ENCODE data around the gene TMUB1. TPM values are rescaled to one million over a fixed set of nuclear protein-coding genes. Genes with fewer than 3 reads are reported as not detected.

Gene TMUB1
- polyA plus RNA-seq, 2 of the 4 experiments (the other 2 are of a cell fraction): 14.0 to 37.7 TPM

GRCh38 chr7:151085329-151085690 is 2.0 kb upstream of the TMUB1 start:
- H3K4me1 ChIP-seq: peaks cover 44% of the 10 kb centered on the region
- FAIRE-seq: no peak
- H3K27ac ChIP-seq: peak overlapping the region; percentile 84 to 98
- peak overlapping the region; percentile 86; the same call in 2 of the 3 replicates for H3K4me3 ChIP-seq
- 73% methylated on average over 5 of the region's 5 CpGs for WGBS (ENCODE audit: missing lambda C conversion rate)
- ATAC-seq: no peak
- peak overlapping the region; percentile 97 for H3K4me2 ChIP-seq
- no peak for DNase-seq (ENCODE audit: low read depth in 1 of 2, low spot score in 1 of 2)
- TF ChIP-seq, protein P1, sequence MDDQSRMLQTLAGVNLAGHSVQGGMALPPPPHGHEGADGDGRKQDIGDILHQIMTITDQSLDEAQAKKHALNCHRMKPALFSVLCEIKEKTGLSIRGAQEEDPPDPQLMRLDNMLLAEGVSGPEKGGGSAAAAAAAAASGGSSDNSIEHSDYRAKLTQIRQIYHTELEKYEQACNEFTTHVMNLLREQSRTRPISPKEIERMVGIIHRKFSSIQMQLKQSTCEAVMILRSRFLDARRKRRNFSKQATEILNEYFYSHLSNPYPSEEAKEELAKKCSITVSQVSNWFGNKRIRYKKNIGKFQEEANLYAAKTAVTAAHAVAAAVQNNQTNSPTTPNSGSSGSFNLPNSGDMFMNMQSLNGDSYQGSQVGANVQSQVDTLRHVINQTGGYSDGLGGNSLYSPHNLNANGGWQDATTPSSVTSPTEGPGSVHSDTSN (IDR thresholded peaks at IDR 0.05): no peak
- no peak for TF ChIP-seq HOXB13 (CRISPR knock-in tag; IDR thresholded peaks at IDR 0.05; ENCODE audit: low read depth)
- TF ChIP-seq NFE2L2 (conservative IDR thresholded peaks at IDR 0.05; ENCODE audit: low read length): no peak
- TF ChIP-seq FOSB (CRISPR knock-in tag; IDR thresholded peaks at IDR 0.05): no peak
- TF ChIP-seq ZSCAN20 (CRISPR knock-in tag; IDR thresholded peaks at IDR 0.05): no peak
- no peak for TF ChIP-seq MAFK (IDR thresholded peaks at IDR 0.05; ENCODE audit: partially characterized antibody)
- no peak for TF ChIP-seq CBX8 (IDR thresholded peaks at IDR 0.05)
- no peak for TF ChIP-seq TP53 (CRISPR knock-in tag; IDR thresholded peaks at IDR 0.05)
- TF ChIP-seq HDAC2 (IDR thresholded peaks at IDR 0.05): no peak
- no peak for TF ChIP-seq CHD4 (IDR thresholded peaks at IDR 0.05; ENCODE audit: borderline replicate concordance)
- TF ChIP-seq FOSL2 (IDR thresholded peaks at IDR 0.05): no peak
- no peak for TF ChIP-seq FOSL2 (CRISPR knock-in tag; IDR thresholded peaks at IDR 0.05)
- TF ChIP-seq MYC (IDR thresholded peaks at IDR 0.05; ENCODE audit: borderline replicate concordance, low read length): no peak
- no peak for TF ChIP-seq POLR2AphosphoS2 (conservative IDR thresholded peaks at IDR 0.05; ENCODE audit: low read length)
- no peaks in the 10 kb centered on the region for H3K9me3 ChIP-seq
- ChIA-PET CTCF (interaction anchor here (1.0 to 27.1 kb wide), 15 partner anchors 9 to 187 kb away, joined by 3 to 412 read pairs (median 4); partner anchors contain the start of gene GBX1), POLR2A (interaction anchor here (1.1 to 1.4 kb wide), 3 partner anchors 17 to 28 kb away, joined by 3 to 11 read pairs (median 3); no protein-coding TSS in a partner anchor)

GRCh38 chr7:151083824-151084160 is 499 bp upstream of the TMUB1 start:
- Histone ChIP-seq H3K4me2 (peak overlapping the region; percentile 95), H3K9me3 (no peaks in the 10 kb centered on the region), H3K4me3 (peak overlapping the region; percentile 93), H3K4me1 (peaks cover 50% of the 10 kb centered on the region), H3K27ac (peak overlapping the region; percentile 94 to 98)
- FAIRE-seq: no peak
- WGBS (ENCODE audit: missing lambda C conversion rate): 43% methylated on average over 3 of the region's 3 CpGs
- no peak for DNase-seq (ENCODE audit: low read depth in 1 of 2, low spot score in 1 of 2)
- POLR2A ChIA-PET: no interaction called here
- TF ChIP-seq, protein P2, sequence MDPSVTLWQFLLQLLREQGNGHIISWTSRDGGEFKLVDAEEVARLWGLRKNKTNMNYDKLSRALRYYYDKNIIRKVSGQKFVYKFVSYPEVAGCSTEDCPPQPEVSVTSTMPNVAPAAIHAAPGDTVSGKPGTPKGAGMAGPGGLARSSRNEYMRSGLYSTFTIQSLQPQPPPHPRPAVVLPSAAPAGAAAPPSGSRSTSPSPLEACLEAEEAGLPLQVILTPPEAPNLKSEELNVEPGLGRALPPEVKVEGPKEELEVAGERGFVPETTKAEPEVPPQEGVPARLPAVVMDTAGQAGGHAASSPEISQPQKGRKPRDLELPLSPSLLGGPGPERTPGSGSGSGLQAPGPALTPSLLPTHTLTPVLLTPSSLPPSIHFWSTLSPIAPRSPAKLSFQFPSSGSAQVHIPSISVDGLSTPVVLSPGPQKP (IDR thresholded peaks at IDR 0.05; ENCODE audit: low read depth, low read length): no peak
- TF ChIP-seq NFE2L2 (conservative IDR thresholded peaks at IDR 0.05; ENCODE audit: low read length) (no peak), CEBPB (IDR thresholded peaks at IDR 0.05) (no peak), PHF8 (IDR thresholded peaks at IDR 0.05; ENCODE audit: borderline replicate concordance, low read depth) (no peak), FOSB (CRISPR knock-in tag; IDR thresholded peaks at IDR 0.05) (no peak), POLR2A (IDR thresholded peaks at IDR 0.05; ENCODE audit: low read length) (no peak), NPAS2 (CRISPR knock-in tag; IDR thresholded peaks at IDR 0.05; ENCODE audit: borderline replicate concordance) (no peak), HOXB5 (CRISPR knock-in tag; IDR thresholded peaks at IDR 0.05) (no peak), BHLHE40 (IDR thresholded peaks at IDR 0.05; ENCODE audit: low read depth, low read length) (no peak), ZC3H11A (IDR thresholded peaks at IDR 0.05) (no peak), SMC3 (IDR thresholded peaks at IDR 0.05) (no peak), CHD4 (IDR thresholded peaks at IDR 0.05; ENCODE audit: borderline replicate concordance) (no peak), RAD21 (conservative IDR thresholded peaks at IDR 0.05 in 1 of 2, IDR thresholded peaks at IDR 0.05 in 1 of 2) (no peak), TFCP2L1 (CRISPR knock-in tag; IDR thresholded peaks at IDR 0.05) (no peak)
- TF ChIP-seq, protein P3, sequence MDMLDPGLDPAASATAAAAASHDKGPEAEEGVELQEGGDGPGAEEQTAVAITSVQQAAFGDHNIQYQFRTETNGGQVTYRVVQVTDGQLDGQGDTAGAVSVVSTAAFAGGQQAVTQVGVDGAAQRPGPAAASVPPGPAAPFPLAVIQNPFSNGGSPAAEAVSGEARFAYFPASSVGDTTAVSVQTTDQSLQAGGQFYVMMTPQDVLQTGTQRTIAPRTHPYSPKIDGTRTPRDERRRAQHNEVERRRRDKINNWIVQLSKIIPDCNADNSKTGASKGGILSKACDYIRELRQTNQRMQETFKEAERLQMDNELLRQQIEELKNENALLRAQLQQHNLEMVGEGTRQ (IDR thresholded peaks at IDR 0.05): no peak
- no peak for ATAC-seq
- CTCF ChIA-PET: interaction anchor here (0.7 to 27.1 kb wide), 6 partner anchors 23 to 118 kb away, joined by 3 to 412 read pairs (median 3); no protein-coding TSS in a partner anchor
